GM19468 (cell line): ENCODE measurements around the gene RPS6KB1.
"Not testable (repeated sequence)": the region's sequence is repeated elsewhere in the genome, so short reads cannot be mapped to it uniquely, and the experiment has no call there.

Experiments used
- ATAC-seq: cut with Tn5 transposase; IDR thresholded peaks from one replicate; pipeline ENCODE4 v1.9.1; 2021; ENCODE audit warnings: mild to moderate bottlenecking, moderate library complexity, moderate number of reproducible peaks; ENCODE audit not compliant: unreplicated experiment; ENCODE audit errors: extremely low read depth

Gene RPS6KB1

DNA sequence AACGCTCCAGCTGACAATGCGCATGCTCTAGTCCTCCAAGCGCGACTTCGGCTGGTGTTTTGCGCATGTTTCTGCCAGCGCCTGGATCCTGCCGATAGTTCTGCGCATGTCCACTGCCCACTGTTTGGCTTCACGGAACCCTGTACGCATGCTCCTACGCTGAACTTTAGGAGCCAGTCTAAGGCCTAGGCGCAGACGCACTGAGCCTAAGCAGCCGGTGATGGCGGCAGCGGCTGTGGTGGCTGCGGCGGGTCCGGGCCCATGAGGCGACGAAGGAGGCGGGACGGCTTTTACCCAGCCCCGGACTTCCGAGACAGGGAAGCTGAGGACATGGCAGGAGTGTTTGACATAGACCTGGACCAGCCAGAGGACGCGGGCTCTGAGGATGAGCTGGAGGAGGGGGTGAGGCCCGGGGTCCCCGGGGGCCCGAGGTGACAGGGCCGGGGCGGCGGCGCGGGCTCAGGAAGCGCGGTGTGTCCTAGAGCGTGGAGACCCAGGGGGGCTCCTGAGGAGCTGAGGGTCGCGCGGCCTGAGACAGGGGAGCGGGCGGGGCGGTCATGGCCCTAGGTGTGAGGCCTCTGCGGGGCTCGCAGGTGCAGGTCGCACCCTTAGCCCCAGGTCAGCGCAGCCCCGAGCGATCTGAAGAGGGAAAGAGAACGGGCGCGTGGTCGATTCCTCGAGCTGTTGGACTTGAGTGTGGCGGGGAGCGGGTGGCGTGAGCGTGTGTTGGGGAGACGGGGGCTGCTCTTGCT, at the start of gene RPS6KB1, which contains the start of gene TUBD1:
Gene RPS6KB1, plus strand, starts transcription at position 198 of the 752 bp plus-strand sequence. Its CDS starts 64 bp downstream, at position 262.
Gene TUBD1, minus strand, starts transcription at position 20 of the 752 bp plus-strand sequence. CDS start 1,941 bp downstream, outside the sequence.
- peak; percentile 91 for ATAC-seq

DNA sequence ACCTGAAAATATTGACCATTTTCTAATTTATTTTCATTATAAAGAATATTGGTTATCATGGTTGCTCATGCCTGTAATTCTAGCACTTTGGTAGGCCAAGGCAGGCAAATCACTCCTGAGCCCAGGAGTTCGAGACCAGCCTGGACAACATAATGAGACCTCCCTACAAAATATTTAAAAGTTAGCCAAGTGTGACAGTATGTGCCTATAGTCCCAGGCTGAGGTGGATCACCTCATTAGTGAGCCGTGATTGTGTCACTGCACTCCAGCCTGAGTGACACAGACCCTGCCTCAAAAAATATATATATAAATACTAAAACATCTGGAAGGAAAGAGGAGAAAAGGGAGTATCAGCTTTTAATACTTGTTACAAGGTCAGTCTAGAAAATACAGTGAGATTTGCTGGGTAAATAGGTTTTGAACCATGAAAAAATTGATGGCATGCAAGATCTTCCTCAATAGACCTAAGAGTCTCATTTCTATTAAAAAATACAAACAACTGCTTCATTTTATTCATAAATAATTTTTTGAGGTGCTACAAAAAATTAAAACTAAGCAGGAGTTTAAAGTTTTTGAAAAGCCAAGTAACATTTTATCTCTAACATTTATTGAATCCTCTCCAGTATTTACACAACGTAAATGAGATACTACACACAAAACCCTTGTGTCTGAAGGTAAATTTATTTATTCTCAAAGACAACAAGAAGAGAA, 47.9 kb upstream of the RPS6KB1 start:
- no peak for ATAC-seq

DNA sequence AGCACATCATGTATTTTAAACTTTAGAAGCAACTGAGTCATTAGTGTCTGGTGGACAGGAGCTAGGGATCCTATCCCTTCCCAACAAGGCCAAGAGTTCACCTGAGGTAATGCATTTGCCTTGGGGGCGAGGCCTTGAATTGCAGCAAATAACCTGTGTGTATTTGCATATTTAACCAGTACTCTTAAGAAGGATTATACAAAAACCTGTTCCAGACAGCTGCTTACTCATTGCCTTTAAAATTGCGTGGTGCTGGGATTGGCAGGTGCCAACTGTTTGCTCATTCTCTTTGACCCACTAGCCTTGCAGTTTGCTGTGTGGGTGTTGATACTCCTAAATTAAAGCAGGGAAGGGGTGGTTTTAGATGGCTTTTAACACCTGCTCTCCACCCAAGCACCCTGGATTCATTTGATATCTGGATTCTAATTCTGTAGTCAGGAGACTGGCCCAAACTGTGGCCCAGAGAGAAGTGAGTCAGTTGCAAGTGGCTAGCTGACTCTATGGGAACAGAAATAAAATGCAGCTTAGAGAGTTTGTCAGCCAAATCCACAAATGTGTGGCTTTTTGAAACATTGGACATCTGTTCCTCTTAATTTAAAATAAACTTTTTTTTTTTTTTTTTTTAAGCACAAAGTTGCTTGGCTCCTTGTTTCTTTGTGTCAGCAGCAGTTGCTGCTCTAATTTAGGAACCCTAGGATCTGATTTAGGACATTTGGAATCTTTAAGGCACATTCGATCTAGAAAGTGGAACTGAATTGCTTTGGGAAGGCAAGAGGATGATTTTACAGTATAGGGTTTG, 47.1 kb upstream of the RPS6KB1 start:
- no peak for ATAC-seq

DNA sequence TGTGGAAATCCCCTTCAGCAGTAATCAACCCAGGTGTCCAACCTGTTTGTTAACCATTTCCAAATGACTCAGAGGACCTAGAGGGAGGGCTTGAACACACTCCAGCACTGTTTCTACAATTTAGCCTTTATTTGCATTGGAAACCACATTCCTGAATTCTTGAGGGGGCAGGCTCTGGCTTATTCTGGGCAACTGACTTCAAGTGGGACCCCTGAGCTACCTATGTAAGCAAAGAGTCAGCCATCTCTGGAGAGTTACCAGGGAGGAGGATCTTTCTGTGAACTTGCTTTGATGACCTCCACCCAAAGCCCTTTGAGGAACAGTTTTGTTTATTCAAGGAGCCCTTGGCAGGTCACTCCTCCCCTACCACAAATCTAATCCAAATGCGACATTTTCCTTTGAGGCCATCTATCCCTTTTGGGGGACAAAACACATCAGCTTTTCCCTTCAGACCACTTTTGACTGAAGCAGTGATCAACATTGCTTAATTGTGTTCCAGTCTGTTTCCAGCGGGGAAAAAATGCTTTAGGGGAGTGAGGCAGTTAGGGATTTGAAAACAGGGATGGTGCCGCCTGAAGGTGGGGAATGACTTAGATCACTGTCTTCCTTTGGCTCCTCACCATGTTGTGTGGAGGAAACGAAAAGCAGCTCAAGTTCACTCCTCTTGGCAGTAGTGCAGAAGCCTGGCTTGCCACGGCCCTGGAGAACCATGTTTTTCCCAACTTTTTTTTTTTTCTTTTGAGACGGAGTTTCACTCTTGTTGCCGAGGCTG, 46.3 kb upstream of the RPS6KB1 start:
- ATAC-seq = no peak

DNA sequence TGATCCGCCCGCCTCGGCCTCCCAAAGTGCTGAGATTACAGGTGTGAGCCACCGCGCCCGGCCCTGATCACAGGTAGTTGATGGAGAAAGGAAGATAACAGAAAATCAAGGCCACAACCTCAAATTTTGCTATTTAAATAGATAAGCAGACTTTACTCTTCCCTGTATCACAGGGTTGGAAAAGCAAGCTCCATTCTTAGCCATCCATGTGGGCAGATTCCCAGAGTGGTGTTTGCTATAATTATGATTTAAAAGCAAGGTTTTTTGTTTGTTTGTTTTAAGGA, 44.6 kb upstream of the RPS6KB1 start:
- no peak for ATAC-seq

DNA sequence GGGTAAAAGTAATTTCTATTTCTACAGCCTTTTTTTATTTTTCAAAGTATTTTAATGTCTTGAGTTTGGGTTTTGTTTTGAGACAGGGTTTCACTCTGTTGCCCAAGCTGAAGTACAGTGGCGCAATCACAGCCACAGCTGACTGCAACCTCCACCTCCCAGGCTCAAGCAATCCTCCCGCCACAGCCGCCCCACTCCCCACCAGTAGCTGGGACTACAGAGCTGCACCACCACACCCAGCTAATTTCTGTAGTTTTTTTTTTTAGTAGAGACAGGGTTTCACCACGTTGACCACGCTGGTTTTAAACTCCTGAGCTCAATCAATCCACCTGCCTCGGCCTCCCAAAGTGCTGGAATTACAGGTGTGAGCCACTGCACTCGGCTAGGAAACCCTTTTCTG, 44.1 kb upstream of the RPS6KB1 start:
- no peak for ATAC-seq

DNA sequence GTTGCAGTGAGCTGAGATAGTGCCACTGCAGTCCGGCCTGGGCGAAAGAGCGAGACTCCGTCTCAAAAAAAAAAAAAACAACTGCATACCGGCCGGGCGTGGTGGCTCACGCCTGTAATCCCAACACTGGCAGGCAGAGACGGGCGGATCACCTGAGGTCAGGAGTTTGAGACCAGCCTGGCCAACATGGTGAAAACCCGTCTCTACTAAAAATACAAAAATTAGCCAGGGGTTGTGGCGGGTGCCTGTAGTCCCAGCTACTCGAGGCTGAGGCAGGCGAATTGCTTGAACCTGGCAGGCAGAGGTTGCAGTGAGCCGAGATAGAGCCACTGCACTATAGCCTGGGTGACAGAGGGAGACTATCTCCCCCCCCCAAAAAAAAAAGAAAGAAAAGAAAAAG, 42.6 kb upstream of the RPS6KB1 start:
- not testable (repeated sequence) for ATAC-seq

DNA sequence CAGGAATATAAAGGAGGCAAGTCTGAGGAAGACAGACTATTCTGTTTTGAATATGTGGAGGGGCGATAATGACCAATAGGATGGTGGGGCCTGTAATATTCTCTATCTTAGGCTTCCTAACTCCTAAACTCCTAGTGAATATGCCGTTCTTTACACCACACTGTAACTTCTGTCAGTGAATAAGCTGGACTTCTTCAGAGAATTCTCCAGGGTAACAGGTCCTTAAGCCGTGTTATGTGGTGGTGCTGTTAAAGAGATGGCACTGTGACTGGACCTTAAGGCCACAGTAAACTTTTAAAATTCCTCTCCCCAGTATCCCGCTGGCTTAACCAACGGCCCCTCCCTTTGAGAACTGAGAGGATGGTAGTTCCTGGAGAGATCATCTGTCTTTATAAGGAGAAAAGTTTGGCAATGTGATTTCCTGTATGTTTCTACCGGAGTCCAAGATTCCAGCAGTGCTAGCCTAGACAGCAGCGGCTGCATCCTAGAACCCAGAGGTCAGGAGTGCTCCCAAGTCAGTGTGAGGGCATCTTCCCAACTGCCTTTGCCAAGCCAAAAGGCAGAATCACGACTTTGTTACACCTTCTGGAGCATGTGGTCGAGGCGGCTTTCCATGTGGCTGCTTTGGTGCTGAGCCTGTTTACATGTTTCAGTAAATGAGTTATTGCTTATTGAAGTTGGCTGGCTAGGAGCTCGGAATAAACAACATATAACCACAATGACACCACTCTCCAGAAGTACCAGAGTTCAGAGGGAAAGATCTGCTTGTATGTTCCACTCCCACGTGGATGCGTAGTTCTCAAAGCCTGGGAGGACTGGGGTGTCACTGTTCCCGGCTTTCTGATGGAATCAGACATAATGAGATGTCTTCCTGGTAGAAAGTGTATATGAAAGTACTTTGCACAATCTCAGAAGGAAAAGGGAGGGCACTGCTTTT, 41.2 kb upstream of the RPS6KB1 start:
- ATAC-seq = no peak

DNA sequence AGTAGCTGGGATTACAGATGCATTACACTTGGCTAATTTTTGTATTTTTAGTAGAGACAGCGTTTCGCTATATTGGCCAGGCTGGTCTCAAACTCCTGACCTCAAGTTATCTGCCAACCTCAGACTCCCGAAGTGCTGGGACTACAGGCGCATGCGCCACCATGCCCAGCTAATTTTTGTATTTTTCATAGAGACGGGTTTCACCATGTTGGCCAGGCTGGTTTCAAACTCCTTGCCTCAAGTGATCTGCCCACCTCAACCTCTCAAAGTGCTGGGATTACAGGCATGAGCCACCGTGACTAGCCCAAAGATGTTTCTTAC, 40.1 kb upstream of the RPS6KB1 start:
- ATAC-seq = not testable (repeated sequence)

DNA sequence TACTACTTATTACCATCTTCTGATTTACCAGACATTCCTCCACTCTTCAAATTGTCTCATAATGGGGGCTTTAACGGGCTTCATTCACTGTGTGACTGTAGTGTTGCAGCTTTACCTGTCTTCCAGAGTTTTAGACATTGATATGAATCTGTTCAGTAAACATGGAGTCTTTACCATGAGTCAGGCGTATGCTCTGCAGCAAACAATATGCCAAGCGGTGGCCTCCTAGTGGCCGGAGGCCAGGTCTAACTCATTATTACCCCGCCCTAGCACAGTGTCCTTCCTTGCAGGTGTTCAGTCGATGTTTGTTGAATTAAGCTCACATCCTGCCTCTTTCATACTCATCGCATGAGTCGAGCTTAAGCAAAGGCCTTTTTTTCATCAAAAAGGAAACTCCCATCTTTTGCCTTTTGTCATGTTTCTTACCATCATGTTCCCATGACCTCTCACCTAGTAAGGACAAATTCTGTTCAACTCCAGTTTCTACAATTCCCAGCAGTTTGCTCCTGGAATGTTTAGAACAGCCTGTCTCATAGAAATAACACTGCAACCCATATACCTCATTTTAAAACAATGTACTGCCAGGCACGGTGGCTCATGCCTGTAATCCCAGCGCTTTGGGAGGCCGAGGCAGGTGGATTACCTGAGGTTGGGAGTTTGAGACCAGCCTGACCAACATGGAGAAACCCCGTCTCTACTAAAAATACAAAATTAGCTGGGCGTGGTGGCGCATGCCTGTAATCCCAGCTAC, 39.6 kb upstream of the RPS6KB1 start:
- peak; percentile 47 for ATAC-seq

DNA sequence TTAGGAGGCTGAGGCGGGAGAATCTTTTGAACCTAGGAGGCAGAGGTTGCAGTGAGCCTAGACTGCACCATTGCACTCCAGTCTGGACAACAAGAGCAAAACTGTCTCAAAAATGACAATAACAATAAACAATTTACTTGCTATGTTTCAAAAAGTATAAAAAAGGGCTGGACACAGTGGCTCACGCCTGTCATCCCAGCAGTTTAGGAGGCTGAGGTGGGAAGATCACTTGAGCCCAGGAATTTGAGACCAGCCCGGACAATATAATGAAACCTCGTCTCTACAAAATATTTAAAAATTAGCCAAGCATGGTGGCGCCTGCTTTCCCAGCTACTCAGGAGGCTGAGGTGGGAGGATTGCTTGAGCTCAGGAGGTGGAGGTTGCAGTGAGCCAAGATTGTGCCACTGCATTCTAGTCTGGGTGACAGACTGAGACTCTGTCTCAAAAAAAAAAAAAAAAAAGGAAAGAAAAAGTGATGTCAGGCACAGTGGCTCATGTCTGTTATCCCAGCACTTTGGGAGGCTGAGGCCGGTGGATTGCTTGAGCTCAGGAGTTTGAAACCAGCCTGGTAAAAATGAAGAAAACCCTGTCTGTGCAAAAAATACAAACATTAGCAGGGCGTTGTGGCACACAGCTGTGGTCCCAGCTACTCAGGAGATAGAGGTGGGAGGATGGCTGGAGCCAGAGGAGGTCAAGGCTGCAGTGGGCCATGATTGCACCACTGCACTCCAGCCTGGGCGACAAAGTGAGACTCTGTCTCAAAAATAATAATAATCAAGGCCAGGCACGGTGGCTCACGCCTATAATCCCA, 38.8 kb upstream of the RPS6KB1 start:
- ATAC-seq = not testable (repeated sequence)

DNA sequence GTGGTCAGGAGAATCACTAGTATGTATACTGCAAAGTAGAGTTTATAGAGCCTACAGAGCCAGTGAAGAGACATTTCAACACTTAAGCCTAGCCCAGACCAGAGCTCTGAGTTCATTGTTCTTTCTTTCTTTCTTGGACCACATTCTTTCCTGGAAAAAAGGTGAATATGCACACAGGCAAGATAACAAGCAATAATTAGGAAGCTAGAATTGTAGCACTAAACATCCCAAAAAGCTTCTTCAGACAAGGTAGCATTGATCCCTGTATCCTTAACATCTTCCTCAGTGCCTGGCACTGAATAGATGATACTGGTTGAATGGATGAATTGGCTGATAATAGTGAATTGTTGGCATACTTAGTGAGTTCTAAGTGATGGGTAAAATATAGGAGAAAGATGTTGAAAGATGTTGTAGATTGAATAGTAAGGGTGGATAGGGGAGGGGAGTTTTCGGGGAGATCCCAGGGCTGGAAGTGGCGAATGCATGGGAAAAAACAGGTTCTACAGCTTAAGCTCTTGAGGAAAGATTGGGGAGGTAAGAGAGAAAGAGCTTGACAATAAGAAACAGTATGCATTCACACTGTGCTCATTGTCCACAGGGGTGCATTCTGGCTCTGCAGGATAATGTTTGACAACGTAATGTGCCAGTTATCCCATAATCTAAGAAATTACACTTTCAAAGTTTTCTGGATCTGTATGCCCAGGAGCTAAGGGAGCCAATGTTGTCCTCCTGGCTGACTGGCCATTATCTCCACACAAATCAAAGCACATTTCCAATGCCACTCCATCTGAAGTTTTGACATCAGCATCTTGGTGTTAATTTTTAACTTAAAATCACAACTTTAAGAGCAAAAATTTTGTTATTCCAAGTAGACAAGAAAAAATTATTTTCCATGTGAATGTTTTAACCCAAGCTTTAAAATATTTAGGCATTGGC, 35.8 kb upstream of the RPS6KB1 start:
- ATAC-seq = no peak

DNA sequence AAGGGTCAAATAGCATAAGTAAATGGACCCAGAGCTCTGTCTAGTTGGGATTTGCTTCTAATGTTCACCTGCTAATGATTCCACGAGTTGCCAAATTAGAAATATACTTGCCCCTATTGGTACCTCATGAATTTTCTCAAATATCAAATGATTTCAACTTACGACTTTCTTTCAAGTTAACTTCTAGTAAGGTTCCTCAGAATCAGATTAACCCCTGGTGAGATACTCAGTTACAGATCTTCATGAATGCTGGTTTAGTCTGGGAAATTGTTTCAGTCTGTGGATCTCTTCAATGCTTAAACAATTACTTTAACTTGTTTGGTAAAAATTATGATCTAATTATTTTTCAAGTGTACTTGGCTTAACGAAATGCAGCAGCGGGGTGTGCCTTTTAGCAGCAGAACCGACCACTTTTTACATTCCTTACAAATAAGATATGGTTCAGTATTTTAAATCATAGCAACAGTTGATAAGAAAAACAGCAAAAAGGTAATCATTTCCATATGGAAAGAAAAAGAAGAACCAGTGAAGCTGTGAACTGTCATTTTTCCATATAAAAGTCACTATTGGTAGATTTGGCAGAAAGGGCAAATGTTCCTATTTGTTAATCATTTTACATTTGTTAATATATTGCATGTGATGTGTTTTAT, 34.6 kb upstream of the RPS6KB1 start:
- no peak for ATAC-seq

DNA sequence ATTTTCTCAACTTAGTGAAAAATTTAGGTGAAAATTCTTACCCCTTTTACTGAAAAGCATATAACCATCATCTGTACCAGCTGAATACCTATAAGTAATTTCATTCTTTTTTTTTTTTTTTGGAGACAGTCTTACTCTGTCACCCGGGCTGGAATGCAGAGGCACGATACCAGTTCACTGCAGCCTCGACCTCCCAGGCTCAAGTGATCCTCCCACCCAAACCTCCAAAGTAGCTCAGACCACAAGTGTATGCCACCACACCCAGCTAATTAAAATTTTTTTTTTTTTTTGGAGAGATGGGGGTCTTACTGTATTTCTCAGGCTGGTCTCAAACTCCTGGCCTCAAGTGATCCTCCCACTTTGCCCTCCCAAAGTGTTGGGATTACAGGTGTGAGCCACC, 34.0 kb upstream of the RPS6KB1 start:
- ATAC-seq = no peak

DNA sequence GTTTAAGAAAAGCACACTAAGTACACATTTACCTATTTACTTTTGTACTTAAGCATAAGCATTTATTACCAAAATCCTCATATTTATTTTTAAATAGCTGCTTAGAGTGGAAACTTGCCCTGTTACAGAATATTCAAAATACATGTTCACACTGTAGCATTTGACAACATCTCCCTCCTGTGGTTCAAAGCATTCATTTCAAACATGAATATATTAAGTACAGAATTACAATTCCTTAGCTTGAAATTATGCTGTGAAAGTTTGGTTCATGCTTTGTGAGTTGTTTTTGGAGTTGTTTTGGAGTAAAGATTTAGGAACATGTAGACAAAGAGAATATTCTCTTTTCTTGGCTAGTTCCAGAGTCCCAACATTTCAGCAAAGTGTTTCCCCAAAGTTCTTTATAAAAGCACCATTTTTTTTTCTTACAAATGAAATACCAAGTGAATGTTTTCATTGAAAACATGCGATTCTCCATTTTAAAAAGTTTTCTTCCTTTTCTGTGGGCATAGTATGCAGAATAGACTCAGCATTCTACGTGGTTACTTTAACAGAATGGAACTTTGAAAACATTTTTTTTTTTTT, 33.4 kb upstream of the RPS6KB1 start:
- no peak for ATAC-seq

DNA sequence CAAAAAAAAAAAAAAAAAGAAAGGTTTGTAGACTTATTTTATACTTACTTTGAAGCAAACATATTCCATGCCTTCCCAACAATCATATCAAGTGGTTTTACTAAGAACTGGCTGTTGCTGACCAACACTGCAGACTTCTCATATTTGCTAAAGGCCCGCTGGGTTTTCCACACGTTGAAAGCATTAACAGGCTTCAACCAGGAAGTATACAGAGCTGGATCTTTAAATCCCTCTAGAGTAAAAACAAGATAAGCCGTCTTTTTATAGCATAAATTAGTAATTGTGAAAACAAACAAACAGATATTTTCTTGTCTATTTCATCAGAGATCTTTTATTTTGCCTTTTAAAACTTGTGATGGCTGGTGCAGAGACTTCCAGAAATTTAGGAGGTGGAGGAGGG, 29.3 kb upstream of the RPS6KB1 start:
- no peak for ATAC-seq
